22Rv1 (cell line): ENCODE data around the gene RREB1.

ENCODE experiments used
- CTCF ChIP-seq: fragments of 450-650 bp; IDR thresholded peaks from 2 replicates; pipeline ENCODE4 v1.5.1; 2017; ENCODE audit warnings: mild to moderate bottlenecking
- ZFX ChIP-seq: fragments of 450-650 bp; IDR thresholded peaks from 2 replicates; pipeline ENCODE4 v1.6.1; 2017; ENCODE audit warnings: antibody characterized with exemption, borderline replicate concordance

- TF ChIP-seq CTCF = no peak
- TF ChIP-seq ZFX = no peak
These were observed 141.6 kb downstream of the RREB1 start for GRCh38 chr6:7249391-7249790.
